SK-N-SH (cell line): ENCODE results near the gene TENT4A.

Experiments used
- CTCF ChIP-seq: fragments of 200-600 bp; sonication (generic); IDR thresholded peaks from 2 replicates; pipeline ENCODE4 v1.6.1; 2017; ENCODE audit warnings: antibody characterized with exemption, mild to moderate bottlenecking, moderate library complexity
- FOXJ3 ChIP-seq: sonication (generic); formaldehyde crosslinking; IDR thresholded peaks from 2 replicates; pipeline ENCODE4 v1.5.1; 2020; ENCODE audit warnings: mild to moderate bottlenecking, missing genetic modification reagents
- RAD21 ChIP-seq: IDR thresholded peaks from 2 replicates; pipeline ENCODE4 v1.6.1; 2012; ENCODE audit warnings: mild to moderate bottlenecking, low read length
- SIN3A ChIP-seq: IDR thresholded peaks from 2 replicates; pipeline ENCODE4 v1.6.1; 2012; ENCODE audit warnings: low read depth, mild to moderate bottlenecking, low read length, moderate library complexity, borderline replicate concordance
- ZBTB33 ChIP-seq: IDR thresholded peaks from 2 replicates; pipeline ENCODE4 v1.4.0; 2012; ENCODE audit warnings: low read depth, borderline replicate concordance

DNA sequence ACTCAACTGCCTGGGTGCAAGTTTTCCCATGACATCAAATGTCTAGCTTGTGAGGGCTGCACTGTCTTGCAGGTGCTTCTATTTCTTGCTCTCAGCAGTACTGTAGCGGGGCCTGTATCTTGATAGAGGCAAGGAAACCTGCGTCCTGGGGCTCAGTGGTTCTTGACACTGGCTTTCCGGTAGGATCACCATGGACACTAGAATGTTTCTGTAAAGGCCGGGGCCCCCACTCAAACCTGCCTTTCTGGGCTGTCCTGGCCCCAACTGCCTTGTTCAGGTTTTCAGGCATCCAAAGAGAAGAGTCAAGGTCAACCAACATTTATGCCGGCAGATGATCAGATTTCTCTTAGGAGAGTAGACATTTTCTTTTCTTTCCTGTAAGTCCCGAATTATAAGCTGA, 26.7 kb upstream of the TENT4A start:
- no peak for TF ChIP-seq CTCF
- TF ChIP-seq ZBTB33: no peak
- no peak for TF ChIP-seq SIN3A
- TF ChIP-seq FOXJ3 (CRISPR knock-in tag): no peak
- no peak for TF ChIP-seq RAD21
